GM15510 (cell line): Measurements from ENCODE around the gene PCSK1N.

Source experiments
- POLR2A ChIP-seq: IDR thresholded peaks from 3 replicates; pipeline ENCODE4 v1.6.1; 2011; ENCODE audit warnings: borderline replicate concordance; ENCODE audit not compliant: insufficient read length; ENCODE audit errors: extremely low read depth

The PCSK1N gene

GRCh38 chrX:48835524-48836329 is at the start of gene PCSK1N:
Gene PCSK1N (minus strand): TSS chrX:48835610. CDS start chrX:48835532, 78 bp downstream.
- no peak for TF ChIP-seq POLR2A

- TF ChIP-seq POLR2A = no peak
Measured at GRCh38 chrX:48883729-48884128, 48.3 kb upstream of the PCSK1N start.

- no peak for TF ChIP-seq POLR2A
Measured at GRCh38 chrX:48864210-48864609, 28.8 kb upstream of the PCSK1N start.

GRCh38 chrX:48854898-48855297 is 19.5 kb upstream of the PCSK1N start:
- TF ChIP-seq POLR2A = no peak

- no peak for TF ChIP-seq POLR2A
Measured at GRCh38 chrX:48852857-48853256, 17.4 kb upstream of the PCSK1N start.

- no peak for TF ChIP-seq POLR2A
Measured at GRCh38 chrX:48848847-48849246, 13.4 kb upstream of the PCSK1N start.

- no peak for TF ChIP-seq POLR2A
Measured at GRCh38 chrX:48839686-48840085, 4.3 kb upstream of the PCSK1N start.

- no peak for TF ChIP-seq POLR2A
Measured at GRCh38 chrX:48834383-48834709, 1.1 kb downstream of the PCSK1N start.

GRCh38 chrX:48833542-48834138 is 1.8 kb downstream of the PCSK1N start:
- TF ChIP-seq POLR2A = no peak

- TF ChIP-seq POLR2A = no peak
Measured at GRCh38 chrX:48831909-48832291, 3.5 kb downstream of the PCSK1N start.

GRCh38 chrX:48831136-48831908 is 4.1 kb downstream of the PCSK1N start:
- TF ChIP-seq POLR2A = no peak

GRCh38 chrX:48829016-48829735 is 6.2 kb downstream of the PCSK1N start:
- no peak for TF ChIP-seq POLR2A

- no peak for TF ChIP-seq POLR2A
Measured at GRCh38 chrX:48827654-48827968, 7.8 kb downstream of the PCSK1N start.

GRCh38 chrX:48826876-48827653 is 8.3 kb downstream of the PCSK1N start:
- TF ChIP-seq POLR2A = no peak
